Stimulated activated CD4-positive, alpha-beta T cell treated with anti-CD3 and anti-CD28 coated beads, Interleukin-1b, Interleukin-23, amount 100 ng/mL, for 24 hours (primary cell): ENCODE data around the gene MARCHF10.

Source experiments
- DNase-seq, 4 experiments: peaks; one replicate each; pipeline ENCODE4 v3.0.0-alpha.2; 2020; ENCODE audit warnings: low read depth in 4 of 4, low spot score in 1 of 4

The MARCHF10 gene

DNA sequence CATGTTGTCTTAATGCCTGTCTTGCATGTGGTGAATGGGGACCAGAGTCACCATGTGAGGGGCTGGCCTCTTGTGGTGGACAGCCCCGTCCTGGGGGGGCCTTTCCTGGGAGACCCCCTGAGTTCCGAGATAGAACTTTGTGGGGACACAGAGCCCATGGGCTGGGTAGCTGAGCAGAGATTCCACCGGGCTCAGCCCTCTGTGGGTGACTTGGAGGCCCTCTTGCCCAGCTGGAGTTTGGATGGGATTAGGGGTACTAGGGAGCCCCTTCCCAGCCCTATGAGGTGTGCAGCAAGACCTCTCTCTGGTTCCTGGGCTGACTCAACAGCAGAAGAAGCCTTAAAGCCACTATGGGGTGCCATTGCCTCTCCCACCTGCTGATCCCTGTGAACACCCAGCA is 142.5 kb downstream of the MARCHF10 start:
- no peak for DNase-seq

DNA sequence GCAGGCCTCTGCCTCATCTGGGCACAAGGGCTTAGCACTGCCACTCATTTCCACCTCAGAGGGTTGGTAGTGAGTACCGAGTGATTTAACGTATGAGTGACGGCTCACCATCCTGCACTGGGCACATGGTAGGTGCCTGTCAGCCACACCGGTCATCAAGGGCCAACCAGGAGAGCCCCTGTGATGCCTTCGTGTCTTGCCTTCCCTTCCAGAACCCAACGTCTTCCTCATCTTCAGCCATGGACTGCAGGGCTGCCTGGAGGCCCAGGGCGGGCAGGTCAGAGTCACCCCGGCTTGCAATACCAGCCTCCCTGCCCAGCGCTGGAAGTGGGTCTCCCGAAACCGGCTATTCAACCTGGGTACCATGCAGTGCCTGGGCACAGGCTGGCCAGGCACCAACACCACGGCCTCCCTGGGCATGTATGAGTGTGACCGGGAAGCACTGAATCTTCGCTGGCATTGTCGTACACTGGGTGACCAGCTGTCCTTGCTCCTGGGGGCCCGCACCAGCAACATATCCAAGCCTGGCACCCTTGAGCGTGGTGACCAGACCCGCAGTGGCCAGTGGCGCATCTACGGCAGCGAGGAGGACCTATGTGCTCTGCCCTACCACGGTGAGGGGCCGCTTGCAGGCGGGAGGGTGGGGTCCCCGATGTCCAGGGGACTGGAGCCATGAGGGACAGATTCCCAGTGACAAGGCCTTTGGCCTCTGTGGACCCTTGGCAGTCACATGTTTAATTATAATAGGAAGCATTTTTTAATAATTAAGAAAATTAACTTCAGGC is 143.6 kb downstream of the MARCHF10 start:
- DNase-seq: no peak

DNA sequence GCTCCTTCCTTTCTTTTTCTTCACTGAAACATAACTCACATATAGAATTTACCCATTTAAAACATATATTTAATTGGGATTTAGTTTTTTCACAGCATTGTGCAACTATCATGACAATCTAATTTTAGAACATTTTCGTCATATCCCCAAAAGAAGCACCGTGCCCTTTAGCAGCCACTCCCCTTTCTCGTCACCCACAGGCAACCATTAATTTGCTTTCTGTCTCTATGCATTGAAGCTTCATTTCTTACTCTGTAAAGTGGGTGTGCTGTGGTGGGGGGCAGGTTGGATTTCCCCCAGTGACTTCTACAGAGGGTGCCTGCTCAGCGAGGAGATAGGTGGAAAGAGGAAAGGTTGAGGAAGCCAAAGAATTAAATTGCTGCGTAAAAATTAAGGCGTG is 144.8 kb downstream of the MARCHF10 start:
- no peak for DNase-seq

DNA sequence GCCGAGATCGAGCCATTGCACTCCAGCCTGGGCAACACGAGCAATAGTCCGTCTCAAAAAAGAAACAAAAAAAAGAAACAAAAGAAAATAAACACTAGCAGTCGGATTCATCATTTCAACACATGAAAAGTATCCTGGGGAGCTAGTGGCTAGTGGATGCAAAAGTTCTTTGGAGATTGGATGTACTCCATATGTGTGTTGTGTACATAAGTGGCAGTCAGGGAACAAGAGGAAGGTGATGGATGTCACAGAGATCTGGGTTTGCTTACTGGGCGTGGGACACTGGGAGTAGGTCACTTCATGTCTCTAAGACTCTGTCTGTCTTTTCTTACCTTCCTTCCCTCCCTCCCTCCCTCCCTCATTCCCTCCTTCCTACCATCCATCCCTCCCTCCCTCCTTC is 145.3 kb downstream of the MARCHF10 start:
- DNase-seq: no peak

DNA sequence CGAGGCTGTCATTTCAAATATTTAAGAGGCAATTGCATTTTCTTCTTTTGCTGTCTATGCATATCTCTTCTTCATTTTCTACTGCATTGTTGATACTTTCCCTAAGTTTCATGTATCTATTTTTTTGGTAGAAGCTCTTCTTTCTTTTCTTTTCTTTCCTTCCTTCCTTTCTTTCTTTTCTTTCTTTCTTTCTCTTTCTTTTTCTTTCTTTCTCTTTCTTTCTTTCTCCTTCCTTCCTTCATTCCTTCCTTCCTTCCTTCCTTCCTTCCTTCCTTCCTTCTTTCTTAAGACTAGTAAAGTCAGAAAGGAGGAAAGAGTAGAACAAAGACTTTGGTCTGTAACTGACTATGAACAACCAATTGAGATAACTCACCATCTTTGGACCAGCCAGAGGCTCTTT is 146.8 kb downstream of the MARCHF10 start:
- DNase-seq: no peak

DNA sequence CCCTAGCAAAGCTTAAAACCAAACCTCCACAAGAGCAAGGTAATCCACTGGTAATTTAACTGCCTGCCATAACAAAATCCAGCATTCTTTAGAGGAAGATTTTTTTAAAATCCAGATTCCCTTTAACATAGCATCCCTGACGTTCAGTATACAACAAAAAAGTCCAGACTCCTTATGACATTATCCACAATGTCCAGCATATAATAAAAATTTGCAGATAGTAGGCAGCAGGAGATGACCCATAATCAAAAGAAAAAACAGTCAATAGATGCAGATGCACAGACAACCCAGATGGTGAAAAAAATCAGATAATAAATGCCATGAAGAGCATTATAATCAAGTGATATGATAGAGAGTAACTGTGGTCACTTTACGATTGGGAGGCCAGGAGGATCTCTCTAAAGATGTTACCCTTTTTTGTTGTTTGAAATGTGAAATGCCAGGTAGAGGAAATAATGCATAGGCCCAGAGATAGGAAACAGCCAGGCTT is 147.4 kb downstream of the MARCHF10 start:
- DNase-seq: no peak

DNA sequence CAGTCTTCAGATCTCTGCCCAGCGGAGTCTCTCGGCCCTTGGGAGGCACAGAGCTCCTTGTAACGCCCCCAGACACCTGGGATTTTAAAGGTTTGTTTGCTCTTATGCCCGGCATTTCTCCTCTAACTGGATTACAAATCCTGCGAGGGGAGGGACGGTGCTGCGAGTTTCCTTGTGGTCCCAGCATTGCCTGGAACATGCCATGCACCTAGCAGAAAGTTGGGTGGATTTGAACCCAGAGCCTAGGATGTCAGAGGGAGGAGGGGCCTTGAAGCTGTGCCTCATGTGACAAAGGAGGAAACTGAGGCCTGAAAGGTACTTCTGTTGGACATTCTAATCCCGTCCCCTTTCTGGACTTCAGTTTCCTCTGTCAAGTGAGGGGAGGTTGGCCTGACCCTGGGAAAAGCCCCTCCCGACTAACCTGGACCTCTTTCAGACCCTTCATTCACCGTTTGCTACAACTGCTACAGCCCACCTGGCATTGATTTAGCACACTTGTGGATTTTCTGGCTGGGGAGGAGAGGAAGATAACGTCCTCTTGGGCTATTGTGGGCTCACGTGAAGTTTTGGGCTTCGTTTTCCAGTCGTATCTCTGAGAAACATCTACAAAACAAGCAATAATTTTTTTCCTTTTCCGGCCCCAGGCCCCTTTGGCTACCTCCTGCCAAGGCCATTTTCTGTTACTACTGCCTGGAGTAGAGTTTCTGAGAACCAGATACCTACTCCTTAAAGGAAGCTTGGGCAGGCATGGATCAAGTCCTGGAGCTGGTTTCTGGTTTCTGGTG is 149.8 kb downstream of the MARCHF10 start:
- no peak for DNase-seq

DNA sequence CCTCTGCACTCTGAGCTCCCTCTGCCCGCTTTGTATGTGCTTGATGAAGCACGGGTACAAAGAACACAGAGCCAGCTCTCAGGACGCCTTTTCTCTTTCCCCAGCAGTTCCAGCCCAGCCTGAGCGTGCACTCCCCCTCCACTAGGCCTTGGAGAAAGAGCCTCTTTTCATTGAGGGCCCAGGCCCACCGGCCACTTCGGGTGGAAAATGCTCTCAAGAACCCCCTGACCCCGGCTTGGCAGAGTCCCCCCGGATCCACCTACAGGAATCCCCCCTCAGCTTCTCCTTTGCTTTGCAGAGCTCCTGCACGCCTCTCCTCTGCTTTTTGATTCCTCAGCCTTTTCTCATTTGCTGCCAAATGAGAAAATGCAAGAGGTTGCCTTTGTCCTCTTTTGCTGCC is 150.4 kb downstream of the MARCHF10 start:
- no peak for DNase-seq

DNA sequence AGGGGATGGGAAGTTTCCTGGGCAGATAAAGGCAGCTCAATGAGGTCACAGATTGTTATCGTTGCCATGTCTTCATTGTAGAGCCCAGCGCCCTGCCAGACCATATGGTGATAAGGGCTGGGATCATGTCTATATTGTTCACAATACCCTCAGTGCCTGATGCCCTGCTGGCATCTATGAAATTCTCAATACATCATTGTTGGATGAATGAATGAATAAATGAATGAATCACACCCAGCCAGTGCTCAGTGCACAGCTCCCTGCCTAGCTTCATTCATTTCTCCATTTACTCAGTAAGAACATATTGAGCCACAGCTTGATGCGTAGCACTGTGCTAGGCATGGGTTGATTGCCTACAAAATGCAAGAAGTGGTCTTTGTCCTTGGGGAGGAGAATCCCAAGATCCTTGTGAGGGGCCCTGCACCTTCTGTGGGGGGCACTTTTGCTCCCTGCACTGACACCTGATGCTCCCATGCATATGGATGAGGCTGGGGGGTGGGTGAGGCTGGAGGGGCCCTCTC is 150.9 kb downstream of the MARCHF10 start:
- DNase-seq: no peak

DNA sequence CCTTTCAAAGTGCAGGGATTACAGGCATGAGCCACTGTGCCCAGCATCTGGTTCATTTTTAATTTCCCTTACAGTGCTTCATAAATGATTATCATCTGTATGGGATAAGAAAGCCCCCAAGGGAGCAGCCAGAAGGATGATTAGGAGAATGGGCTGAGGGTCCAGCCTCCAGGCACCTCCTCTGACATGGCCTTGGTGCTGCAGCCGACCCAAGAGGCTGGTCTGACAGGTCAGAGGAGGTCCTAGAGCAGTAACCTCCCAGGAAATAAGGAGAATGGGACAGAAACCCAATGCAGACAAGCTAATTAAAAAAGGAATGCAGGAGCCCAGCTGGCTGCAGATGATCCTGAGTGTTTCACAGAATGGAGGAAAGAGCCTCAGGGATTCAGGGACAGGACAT is 151.7 kb downstream of the MARCHF10 start:
- no peak for DNase-seq

DNA sequence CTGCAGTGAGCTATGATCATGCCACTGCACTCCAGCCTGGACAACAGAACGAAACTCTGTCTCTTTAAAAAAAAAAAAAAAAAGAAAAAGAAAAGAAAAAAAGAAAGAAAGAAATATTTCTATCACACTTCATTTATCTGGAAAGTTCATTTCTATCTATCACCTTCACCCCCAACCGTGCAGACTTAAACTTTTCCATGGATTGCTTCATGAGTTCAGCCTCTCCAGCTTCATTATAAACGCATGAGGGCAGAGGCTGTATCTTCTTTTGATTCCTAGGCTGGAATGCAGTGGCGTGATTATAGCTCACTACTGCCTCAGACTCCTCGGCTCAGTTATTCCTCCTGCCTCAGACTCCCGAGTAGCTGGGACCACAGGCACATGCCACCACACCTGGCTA is 152.5 kb downstream of the MARCHF10 start:
- no peak for DNase-seq

DNA sequence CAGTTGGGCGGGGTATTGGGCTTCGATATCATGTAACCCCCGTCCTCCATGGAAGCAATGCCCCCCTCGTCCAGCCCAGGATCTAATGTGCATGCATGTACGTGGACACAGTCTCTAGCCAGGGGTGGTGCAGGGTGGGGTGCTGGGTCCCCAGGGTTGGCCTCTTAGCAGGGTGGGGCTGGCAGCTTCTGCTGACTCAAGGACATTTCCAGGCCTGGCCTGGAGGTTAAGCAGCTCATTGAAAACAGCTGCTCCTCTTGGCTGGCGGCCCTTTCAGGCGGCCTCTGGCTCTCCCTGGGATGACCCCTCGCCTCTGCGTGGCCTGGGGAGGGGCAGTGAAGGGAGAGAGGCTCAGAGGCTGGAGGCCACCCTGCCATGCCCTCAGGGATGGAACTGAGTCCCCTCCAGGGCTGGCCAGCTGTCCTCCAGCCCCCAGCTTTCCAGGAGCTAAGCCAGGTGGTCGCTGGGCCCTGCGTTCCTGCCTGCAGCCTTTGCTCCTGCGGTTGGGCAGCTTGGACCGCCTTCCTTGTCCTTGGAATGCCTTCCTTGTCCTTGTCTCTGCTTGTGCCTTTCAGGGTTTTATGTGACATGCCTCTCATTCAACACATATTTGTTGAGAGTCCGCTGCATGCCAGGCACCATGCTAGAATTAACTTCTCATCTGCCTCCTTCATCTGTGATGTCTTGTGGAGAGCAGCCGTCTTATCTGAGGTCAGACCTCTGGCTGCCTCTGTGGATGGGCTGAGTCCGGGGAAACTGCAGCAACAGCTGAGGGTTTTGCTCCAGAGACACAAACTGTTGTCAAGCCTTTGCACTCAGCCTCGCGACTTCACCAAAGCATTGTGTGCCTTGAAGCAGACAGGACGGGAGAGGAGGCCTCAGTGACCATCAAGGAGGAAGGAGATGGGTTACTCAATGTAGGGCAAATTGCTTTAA is 154.0 kb downstream of the MARCHF10 start:
- DNase-seq: no peak

DNA sequence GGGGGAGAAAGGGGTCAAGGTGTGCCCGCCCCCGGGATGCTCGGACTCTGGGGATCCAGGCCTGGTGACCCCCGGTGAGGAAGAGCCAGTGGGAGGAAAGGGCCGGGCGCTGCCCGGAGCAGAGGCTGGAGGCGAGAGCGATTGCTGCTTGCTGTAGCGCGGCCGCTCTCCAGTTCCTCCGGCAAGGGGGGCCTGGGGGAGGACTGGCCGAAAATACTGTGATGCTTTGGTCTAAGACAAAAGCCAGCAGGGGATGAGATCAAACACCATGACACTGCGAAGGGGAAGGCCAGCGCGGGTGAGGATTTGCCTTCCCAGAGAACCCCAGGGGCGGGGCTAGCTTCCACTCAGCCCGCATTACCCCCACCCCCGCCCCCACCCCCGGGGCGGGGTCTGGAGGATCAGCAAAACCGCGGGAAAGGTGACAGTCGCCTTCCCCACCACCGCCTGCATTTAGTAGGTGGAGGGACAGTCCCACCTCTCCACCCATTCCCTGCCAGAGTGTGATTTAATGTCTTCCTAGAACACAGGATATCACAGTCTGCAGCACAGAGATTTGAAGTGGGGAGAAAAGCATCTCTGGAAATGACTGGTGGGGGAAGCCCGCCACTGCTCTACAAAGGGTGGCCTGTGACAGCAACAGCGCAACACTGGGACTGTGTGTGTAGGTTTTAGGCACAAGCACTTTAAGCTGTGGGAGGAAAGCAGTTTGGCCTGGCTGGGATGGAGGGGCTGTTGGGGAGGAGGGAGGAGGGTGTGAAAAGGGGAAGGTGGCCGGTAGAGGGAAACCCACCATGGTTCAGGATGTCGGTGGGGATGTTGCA is 154.9 kb downstream of the MARCHF10 start:
- DNase-seq: peak; percentile 66 to 98 (median 82)

DNA sequence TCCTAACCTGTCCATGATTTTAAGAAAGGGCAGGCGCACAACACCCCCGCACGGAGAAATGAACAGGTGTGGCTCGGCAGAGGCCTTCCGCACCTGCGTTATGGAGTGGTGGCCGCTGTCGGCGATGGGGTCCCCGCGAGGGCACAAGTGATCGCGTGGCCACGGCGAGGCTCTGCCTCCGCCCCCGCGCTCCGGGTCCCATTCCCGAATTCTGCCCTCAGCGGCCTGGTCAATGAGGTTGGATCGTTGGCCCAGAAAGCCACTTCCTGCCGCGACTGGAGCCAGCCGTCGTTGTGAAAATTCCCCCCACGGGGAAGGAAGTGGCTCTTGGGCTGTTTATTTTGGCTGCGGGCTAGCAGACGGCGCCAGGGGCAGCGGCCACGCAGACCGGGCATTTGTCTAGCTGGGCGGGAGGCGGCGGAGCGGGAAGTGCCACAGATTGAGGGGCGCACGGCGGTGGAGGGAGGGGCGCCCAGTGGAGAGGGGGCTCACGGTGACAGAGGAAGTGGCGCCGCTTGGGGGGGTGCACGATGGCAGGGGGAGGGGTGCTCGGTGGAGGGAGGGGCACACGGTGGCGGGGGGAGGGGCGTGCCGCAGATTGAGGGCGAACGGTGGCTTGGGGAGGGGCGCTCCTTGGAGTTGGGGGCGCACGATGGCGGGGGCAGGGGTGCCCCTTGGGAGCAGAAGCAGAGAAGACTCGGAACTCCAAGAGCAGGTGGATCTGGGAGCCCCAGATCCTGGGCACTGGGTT is 155.7 kb downstream of the MARCHF10 start:
- DNase-seq: peak in 1 of 4 experiments; percentile 21
